Muscle of back (tissue), 11 donors: ENCODE measurements around the gene PLA2G4D. TPM values are rescaled to one million over a fixed set of nuclear protein-coding genes. Genes with fewer than 3 reads are reported as not detected.
"Not testable (repeated sequence)": the region's sequence is repeated elsewhere in the genome, so short reads cannot be mapped to it uniquely, and the experiment has no call there.

Source experiments
- DNase-seq, 3 donors: peaks; one replicate each; pipeline versions ENCODE4 v3.0.0 to v3.0.0-alpha.2; 2013
- polyA plus RNA-seq, 10 donors: library from polyadenylated mRNA; unstranded; fragments of 120-200 nt; gene quantifications; one replicate each; pipeline ENCODE4 v1.2.1, GENCODE V29; 2013; ENCODE audit not compliant: insufficient read length in 10 of 10

Gene PLA2G4D
- polyA plus RNA-seq, 10 donors = 0.09 to 0.23 (median 0.14) TPM; not detected in 1

DNA sequence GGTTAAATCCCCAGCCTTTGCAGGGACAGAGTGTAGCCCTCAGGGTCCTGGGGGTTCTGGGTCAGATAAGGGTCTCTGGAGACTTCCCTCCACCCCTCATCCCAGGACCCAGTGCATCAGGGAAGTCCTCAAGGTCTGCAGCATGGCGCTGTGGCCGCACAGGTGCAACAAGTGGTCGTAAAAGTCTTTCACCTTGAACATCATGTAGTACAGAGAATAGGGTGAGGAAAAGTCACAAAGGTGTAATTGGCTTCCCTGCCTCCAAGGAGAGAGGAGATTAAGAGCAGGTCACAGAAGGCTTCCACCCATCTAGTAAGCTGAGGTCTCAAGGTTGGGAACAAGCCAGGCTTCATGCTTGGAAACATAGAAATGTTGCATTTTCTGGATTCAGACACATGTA is 29.2 kb upstream of the PLA2G4D start:
- no peak for DNase-seq

DNA sequence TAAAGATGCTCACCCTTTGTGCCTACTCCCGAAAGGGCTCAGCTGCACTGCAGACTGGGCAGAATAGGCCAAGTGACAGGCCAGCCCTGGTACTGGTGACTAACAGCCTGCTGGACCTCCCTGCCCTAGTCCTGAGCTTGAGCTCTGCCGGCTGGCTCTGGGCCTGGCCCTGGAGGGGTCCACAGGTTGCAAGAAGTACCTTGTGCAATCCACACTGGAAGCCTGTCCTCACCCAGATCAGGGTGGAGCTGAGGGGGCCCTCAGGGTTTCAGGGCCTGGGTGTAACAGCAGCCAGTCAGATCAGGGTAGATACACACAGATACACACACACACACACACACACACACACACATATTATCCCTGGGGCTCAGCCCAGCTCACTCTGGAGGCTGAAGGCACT is 27.3 kb upstream of the PLA2G4D start:
- DNase-seq = no peak

DNA sequence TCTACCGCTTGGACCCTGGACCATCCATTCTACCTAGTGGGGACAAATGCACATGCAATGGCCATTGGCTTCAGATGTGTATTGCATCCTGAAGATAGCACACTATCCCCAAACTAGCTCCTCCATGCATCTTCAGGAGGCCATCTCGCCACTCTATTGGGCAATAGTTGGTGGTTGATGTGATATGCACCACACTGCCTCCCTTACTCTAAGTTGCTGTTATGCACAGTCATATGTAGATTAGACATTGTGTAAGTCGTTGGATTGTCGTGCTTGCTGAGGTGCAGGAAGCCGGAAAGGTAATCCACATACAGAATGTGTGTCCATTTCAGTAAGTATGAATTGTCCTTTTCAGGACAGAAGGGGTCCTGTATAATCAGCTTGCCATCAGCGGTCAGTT is 26.7 kb upstream of the PLA2G4D start:
- no peak for DNase-seq

DNA sequence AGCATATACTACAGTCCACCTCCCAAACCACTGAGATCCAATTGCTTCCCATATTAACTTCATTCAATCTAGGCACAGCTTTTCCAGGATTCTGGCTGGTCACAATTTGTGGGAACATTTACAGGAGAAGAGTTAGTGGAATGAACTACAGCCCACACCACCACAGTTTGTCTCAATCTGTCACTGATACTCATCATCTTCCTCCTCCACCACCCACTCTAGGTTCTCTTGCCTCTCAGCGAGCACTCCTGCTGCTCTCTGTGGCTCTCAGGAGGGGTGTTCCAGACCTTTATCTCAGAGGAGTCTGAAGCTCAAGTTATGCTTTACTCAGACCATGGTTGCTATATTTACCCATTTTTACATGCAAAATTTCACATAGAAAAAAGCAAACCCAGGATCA is 25.9 kb upstream of the PLA2G4D start:
- DNase-seq = no peak

DNA sequence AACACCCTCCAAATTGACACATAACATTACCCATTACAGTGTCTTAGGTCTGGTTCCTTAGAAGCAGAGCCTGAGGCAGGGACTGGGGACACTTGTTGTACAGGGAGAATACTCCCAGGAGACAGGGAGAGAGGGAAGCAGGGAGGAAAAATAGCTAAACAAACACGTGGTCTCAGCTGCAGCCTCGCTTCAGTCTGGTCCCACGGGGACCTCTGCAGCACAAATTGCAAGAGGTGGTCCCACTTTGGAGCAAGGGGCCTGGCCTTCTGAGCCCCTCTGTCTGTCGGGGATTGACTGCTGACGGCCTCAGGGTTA is 25.0 kb upstream of the PLA2G4D start:
- no peak for DNase-seq

DNA sequence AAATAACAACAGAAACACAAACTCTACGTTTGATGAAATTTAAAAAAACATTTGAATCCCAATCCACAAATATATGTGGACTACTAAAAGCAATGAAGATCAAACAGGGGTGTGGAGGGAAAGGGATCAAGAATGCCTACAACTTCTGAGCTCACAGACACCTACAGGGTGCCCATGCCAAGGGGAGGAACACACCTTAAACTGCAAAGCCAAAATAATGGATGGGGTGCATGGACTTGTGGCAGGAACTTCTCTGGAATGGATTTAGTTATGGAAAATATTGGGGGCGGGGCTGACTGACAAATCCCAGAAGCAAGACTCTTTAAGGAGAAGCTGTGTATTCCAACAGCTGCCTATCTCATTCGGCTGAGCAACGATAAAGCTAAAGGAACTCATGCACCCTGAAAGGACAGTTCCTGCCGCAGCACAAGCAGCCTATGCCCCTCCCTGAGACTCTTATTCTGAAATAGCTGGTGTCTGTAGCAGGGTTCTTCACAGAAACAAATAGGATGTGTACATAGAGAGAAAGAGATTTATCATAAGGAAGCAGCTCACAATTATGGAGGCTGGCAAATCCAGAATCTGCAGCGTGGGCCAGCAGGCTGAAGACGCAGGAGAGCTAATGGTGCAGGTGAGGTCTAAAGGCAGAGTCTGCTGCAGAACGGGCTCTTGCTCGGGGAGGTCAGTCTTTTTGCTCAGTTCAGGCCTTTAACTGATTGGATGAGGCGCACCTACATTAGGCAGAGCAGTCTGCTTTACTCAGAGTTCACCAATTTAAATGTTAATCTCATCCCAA is 24.5 kb upstream of the PLA2G4D start:
- peak in 2 of 3 donors; percentile 8 to 46 for DNase-seq

DNA sequence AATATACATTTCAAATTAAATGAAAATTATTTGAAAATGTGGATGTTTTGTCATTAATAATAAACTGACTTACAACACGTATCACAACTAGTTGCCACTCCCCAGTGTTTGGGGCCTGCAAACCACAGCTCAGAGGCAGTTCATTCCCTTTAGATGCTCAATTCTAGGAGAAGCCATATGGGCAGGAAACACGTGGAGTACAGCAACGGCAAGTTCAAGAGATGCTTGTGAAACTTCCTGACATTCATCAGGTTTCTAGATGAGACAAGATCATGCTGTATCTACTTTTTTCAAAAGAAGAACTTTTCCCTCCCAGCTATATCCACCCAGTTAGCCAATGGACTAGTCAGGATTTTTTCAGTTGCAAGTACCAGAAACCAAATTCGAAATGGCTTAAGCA is 17.6 kb upstream of the PLA2G4D start:
- DNase-seq = no peak

DNA sequence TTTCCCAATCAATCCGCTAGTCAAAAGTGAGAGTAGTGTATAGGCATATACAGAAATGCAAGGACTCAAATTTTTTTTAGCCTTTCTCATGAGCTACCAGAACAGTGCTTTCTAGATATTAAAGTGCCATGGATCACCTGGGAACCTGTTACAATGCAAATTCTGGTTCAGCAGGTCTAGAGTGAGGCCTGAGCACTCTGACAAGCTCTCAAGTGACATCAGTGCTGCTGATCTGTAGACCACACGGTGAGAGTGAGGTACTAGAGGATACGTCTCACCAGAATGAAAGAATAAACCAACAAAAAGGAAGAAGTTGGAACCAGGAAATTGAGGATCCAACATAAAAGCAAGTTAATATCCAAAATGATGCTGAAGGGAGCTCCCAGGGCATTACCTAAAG is 16.0 kb upstream of the PLA2G4D start:
- DNase-seq = no peak

DNA sequence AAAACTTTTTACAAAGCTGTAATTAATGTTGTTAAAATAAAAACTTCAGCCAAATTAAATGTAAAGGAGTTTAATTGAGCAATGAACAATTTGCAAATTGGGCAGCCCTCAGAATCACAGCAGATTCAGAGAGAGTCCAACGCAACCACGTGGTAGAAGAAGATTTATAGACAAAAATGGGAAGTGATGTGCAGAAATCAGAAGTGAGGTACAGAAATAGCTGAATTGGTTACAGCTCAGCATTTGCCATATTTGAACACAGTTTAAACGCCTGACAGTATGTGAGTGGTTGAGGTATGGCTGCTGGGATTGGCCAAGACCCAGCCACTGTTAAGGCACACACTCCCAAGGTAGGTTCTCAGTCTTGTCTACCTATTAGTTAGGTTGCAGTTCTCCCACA is 14.4 kb upstream of the PLA2G4D start:
- no peak for DNase-seq

DNA sequence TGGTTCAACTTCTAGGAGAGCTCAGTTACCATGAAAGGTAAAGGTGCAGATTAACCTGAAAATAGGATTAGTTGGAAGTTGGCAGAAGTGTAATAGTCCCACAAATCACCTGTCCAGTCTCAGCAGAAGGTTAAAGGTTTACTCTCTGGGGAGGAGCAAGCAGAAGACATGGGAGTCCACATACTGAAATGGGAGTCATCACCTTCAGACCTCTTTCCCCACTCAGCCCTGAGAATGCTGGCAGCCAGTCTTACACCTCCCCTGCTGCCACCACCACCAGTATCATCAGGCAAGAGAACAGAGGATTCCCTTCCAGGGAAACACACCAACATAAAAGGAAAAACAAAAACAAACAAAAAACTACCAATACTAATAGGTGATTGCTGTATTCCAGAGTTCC is 13.8 kb upstream of the PLA2G4D start:
- DNase-seq = no peak

DNA sequence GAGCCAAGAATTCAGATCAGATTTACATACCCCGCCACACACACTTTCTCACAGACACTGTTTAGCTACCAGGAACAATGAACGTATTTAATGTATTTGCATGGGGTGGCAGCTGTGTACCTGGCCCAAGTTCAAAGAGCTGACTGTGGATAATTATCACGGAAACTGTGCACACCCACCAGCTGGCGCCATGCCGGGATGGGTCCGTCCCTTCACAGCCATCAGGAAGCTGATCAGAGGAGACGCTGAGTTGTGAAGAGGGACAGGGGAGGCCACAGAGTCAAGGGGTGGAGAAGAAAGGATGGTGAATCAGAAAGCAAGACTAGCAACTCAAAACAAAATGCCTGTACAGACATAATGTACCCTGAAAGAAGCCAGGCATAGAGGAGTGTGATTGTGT is 13.1 kb upstream of the PLA2G4D start:
- peak in 2 of 3 donors; percentile 21 to 42 for DNase-seq

DNA sequence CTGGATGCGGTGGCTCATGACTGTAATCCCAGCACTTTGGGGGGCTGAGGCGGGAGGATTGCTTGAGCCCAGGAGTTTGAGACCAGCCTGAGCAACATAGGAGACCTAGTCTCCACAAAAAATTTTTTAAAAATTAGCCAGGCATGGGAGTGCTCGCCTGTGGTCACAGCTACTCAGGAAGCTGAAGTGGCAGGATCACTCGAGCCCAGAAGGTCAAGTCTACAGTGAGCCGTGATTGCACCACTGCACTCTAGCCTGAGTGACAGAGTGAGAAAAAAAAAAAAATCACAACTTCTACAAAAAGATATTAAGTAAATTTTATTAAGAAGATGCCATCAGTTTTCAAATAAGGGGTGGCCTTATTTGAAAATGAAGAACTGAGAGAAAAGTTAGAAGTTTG is 11.9 kb upstream of the PLA2G4D start:
- DNase-seq = no peak

DNA sequence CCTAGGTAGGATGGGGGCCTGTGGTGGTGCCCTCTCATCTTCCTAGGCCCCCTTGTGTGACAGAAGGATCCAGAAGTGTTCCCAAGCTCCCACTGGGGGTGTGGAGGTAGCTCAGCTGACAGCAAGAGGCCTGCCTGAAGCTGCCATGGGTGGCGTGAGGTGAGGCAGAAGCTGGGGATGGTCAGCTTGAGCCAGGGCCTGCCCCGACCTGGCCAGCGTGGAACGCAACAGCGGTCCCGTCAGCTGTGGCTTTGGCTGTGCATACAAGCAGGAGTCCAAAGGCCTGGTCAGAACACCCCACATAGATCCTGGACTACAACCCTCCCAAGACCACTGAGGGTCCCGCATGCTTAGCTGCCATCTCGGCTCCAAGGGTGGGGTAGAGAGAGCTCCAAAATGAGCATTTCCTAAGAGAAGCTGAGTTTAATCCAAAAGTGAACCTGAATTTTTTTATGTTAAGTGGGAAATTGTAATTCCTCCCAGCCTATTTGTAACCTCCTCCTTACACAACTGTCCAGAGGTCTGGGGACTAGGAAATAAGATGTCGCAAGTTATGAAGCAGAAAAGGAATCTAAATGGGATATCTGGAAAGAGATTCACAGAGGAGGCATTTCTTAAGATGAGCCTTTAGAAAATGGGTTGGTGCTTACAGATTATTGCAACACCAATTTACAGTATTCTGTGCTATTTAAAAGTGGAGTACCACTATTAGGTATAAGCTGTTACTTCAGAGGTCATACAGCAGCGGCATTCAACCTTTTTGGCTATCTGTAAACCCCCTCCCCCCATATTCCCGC is 9.9 kb upstream of the PLA2G4D start:
- DNase-seq = no peak

DNA sequence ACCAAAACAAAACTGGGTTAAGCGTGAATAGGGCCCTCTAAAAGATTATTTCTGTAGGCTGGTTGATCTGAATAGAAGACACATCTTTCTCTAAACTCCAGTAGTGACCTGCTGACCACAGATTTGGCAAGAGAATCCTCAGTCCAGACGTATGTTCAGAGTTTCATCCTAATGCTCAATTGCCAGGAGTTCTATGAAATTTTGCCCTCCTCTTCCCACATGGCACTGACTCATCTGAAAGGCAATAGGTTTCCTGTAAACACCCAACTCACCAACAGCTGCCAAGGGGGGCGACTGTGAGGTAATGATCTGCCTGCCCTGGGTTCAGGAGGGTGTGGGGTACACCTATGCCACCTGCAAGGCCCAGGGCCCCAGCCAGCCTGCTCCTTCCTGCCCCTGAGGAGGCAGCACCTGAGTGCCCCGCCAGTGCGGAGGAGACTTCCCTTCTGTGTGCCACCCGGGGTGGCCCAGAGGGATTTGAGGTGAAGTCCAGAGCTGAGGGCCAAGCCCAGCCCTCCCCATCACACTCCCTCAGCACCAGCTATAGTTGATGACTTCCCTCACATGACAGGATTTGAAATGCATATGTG is 8.4 kb upstream of the PLA2G4D start:
- DNase-seq = no peak

DNA sequence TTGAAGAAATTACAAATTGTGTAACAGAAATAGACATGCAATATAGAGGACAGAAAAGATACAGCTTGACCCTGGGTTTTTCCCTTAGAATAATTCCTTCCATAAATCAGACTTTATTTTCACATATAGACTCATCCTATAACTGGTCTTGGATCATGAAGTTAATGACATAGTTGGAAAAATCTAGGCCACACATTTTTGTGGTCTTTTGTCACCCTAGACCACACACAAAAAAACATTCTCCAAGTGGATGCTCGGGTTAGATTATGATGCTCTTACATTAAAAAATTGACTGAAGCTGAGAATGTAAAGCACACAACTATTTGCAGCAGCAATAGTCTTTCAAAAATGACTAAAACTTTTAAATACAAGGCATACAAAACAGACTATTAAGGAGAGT is 7.5 kb upstream of the PLA2G4D start:
- peak in 1 of 3 donors; percentile 47 for DNase-seq

DNA sequence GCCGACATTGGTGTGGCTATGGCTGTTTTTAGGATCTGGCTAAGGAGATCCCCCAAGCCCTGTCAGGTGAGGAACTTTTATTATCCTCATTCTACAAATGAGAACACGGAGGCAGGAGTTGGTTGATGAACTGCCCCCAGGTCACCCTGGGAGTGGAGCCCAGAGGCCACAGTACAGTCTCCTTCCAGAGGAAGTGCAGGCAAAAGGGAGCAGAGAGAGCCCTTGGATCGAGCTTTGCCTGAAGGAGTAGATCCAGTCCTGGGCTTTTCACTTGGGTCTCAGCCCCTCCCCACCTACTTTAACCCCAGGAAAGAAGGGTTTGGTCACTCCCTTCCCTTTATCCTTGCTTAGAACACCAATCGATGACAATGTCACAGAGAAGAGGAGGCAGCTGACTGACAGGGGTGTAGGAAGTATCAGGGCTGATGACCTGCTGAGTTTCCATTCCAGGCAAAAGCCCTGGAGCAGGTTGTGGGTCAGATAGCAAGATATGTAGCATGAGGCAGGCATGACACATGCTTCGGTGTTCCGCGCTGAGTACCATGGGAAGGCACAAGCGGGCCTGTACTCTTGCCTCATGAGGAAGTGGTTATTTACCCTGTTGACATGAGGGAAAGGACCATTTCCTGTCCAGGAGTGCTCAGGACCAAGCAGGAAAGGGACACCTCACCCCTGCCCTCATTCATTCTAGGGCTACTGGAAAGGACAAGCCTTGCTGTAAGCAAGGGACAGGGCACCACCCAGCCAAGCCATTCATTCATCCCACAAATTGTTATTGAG is 5.8 kb upstream of the PLA2G4D start:
- DNase-seq = no peak

DNA sequence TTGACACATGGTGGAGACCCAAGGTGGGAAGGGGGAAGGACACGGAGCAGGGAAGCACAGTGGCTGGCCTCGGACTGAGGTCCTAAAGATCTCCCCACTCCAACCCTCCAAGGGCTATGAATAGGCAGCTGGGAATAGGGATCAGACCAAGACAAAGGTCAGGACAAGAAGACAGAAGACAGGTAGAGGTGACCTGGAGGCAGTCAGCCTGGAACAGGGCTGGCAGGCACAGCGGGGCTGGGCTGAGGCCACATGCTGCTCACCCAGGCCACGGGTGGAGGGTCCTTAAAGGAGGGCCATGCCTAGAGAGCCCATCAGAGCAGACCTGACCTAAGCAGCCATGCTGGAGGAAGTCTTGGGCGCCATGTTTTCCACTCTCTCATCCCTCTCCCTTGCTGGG is 2.7 kb upstream of the PLA2G4D start:
- no peak for DNase-seq

DNA sequence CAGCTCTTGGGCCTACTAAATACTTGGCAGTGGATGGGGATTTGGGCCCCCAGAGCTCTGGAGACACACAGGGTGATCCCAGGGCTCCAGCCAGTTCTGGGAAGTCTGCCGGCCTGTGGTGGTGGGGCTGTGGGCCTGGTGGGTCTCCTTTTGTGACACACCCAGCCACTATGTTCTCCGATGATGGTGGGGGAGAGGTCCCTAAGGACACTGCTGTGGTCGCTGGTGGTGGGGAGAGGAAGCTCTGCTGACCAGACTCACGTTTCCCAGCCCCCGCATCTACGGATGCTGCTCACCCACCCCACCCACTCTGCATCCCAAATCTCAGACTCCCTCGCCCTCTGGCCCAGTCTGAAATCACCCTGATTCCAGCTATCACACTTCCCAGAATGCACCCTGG is 396 bp downstream of the PLA2G4D start:
- no peak for DNase-seq

DNA sequence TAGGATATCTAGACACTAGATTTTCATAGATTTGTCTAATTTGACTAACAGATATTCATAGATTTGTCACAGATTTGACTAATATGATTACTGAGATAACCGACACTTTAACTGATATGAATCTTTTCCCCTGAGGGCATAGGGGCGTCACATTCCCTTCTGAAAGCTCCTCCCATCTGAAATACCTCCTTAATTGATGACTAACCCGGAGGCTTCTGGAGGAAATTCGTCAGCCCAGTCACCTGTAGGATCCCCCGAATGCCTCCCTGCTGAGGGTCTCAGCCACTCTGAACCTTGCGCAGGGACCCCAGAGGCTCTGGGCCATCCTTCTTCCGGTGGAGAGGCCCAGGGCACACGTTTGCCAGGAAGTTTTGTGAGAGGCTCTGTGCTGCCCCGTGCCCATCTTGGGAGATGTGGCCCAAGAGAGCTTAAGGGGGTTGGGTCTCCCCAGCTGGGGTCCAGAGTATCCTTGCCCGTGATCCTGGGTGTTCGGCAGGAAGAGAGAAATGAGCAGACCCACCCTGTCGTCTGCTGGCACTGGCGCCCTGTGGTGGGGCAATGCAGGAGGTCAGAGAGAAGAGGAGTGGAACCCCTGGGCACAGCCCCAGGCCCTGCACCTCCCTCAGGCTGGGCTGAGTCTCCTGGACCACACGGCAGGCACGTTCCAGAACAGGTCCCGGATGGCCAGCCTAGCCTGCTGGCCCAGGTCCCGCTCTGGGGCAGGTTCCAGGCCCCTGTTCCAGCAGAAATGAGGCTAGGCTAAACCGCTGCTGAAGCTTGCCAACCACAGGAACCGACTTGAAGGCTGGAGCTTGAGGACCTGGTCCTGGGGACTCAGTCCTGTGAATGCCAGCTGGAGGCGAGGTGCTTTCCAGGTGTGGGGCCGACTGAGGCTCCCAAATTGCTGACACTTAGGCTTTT is 1.7 kb downstream of the PLA2G4D start:
- peak in 2 of 3 donors; percentile 47 to 57 for DNase-seq

DNA sequence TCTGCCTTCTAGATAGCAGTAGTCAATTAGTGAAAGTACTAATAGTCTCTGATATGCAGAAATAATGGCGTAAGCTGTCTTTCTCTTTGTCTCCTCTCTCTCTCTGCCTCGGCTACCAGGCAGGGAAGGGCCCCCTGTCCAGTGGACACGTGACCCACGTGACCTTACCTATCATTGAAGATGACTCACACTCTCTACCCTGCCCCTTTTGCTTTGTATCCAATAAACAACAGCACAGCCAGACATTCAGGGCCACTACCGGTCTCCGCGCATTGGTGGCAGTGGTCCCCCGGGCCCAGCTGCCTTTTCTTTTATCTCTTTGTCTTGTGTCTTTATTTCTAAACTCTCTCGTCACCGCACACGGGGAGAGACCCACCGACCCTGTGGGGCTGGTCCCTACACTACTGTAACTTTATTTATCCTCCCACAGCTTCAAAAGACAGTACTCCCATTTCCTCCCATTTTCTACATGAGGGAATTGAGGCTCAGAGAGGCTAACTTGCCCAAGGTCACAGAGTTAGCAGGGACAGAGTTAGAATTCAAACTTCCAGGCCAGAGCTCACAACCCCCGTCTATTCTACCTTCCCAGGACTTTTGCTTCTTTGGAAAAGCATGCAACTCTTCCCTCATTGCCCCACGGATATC is 2.5 kb downstream of the PLA2G4D start:
- DNase-seq = not testable (repeated sequence)

DNA sequence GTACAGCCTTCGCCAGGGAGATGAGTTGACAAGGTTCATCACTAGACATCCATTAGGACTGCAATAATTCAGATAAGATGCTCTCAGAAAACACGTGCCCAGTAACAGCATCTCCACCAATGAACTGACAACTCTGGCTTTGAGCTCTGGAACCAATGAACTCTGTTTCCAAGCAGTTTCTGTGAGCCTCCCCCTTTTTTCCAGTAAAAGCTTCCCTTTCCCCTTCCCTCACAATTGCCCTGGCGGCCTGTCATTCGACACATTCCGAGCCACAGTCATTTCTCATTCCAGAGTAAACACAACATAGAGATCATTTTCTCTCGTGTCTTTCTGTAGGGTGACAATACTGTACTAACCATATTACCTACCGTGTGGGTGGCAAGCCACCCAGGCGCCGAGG is 3.6 kb downstream of the PLA2G4D start:
- DNase-seq = no peak
